AG04450 (cell line): ENCODE results near the gene EIF5A2. TPM values are rescaled to one million over a fixed set of nuclear protein-coding genes. Genes with fewer than 3 reads are reported as not detected.
"Not testable (repeated sequence)": the region's sequence is repeated elsewhere in the genome, so short reads cannot be mapped to it uniquely, and the experiment has no call there.

Experiments
- CTCF ChIA-PET: fragments of 300-600, 350-600 bp; formaldehyde crosslinking; extraction: SDS; loops from one replicate; lab custom pipeline; 2022; ENCODE audit warnings: antibody characterized with exemption, inconsistent platforms; lab: Charles Lee
- POLR2A ChIA-PET: fragments of 350-600 bp; formaldehyde crosslinking; extraction: SDS; loops from one replicate; lab custom pipeline; 2021; ENCODE audit warnings: antibody characterized with exemption, inconsistent platforms; lab: Yijun Ruan, JAX
- DNase-seq: peaks from one replicate; pipeline ENCODE4 v3.0.0-alpha.2; 2011; ENCODE audit warnings: low read depth, low spot score
- H3K27ac ChIP-seq: one replicate; pipeline ENCODE4 v1.5.1; 2012; ENCODE audit warnings: low read depth, low read length, control low read depth
- H3K27me3 ChIP-seq: one replicate; pipeline ENCODE4 v1.6.0; 2012; ENCODE audit warnings: low read length; ENCODE audit not compliant: control insufficient read depth, insufficient read depth
- H3K4me3 ChIP-seq: 2 replicates; pipeline ENCODE4 v1.5.1; 2011; ENCODE audit warnings: mild to moderate bottlenecking, low read depth, low read length, control low read depth
- H3K9me3 ChIP-seq: 2 replicates; pipeline ENCODE4 v1.5.1; 2012; ENCODE audit warnings: low read length; ENCODE audit not compliant: control insufficient read depth, insufficient read depth
- polyA plus RNA-seq: library from polyadenylated mRNA; depleted of rRNA; stranded (reverse); fragments of >200 nt; gene quantifications from 2 replicates; pipeline ENCODE4 v1.2.3, GENCODE V29; 2011
- TF ChIP-seq, protein P1 (sequence below): IDR thresholded peaks from 2 replicates; pipeline ENCODE4 v1.5.1; 2011; ENCODE audit warnings: low read depth, low read length, control low read depth, inconsistent platforms

Gene EIF5A2
- polyA plus RNA-seq, 1 experiment: 20.5 TPM

DNA sequence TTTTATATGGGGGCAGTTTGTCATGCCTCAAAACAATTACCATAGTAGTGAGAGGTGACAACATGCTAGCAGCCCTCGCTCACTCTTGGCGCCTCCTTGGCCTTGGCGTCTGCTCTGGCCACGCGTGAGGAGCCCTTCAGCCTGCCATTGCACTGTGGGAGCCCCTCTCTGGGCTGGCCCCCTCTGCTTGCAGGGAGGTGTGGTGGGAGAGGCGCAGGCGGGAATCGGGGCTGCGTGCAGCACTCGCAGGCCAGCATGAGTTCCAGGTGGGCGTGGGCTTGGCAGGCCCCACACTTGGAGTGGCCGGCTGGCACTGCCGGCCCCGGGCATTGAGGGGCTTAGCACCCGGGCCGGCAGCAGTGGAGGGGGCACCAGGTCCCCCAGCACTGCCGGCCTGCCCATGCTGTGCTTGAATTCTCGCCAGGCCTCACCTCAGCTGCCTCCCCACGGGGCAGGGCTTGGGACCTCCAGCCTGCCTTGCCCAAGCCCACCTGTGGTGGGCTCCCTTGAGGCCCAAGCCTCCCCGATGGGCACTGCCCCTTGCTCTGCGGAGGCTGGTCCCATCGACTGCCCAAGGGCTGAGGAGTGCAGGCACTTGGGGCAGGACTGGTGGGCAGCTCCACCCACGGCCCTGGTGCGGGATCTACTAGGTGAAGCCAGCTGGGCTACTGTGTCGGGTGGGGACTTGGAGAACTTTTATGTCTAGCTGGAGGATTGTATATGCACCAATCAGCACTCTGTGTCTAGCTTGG is 38.8 kb upstream of the EIF5A2 start:
- H3K27ac ChIP-seq: no peak overlapping the region
- TF ChIP-seq, protein P1, sequence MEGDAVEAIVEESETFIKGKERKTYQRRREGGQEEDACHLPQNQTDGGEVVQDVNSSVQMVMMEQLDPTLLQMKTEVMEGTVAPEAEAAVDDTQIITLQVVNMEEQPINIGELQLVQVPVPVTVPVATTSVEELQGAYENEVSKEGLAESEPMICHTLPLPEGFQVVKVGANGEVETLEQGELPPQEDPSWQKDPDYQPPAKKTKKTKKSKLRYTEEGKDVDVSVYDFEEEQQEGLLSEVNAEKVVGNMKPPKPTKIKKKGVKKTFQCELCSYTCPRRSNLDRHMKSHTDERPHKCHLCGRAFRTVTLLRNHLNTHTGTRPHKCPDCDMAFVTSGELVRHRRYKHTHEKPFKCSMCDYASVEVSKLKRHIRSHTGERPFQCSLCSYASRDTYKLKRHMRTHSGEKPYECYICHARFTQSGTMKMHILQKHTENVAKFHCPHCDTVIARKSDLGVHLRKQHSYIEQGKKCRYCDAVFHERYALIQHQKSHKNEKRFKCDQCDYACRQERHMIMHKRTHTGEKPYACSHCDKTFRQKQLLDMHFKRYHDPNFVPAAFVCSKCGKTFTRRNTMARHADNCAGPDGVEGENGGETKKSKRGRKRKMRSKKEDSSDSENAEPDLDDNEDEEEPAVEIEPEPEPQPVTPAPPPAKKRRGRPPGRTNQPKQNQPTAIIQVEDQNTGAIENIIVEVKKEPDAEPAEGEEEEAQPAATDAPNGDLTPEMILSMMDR: no peak
- no peak for DNase-seq
- H3K27me3 ChIP-seq: peaks cover 2% of the 10 kb centered on the region
- ChIA-PET POLR2A (no interaction called here), CTCF (no interaction called here)
- peaks cover 9% of the 10 kb centered on the region; the same call in 1 of the 2 replicates for H3K9me3 ChIP-seq
- H3K4me3 ChIP-seq: no peak overlapping the region

DNA sequence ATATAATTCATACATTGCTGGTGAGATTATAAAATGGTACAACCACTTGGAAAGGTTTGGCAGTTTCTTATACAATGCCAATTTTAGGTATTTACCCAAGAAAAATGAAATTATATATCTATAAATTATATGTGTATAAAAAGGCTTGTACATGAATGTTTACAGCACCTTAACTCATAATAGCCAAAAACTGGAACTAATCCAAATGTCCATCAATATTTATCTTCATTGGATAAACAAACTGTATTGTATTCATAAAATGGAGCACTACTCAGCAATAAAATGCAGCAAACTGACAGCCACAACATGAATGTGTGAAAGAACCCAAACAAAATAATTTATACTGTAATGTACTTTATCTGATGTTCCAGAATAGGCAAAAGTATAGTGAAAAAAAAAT is 33.6 kb upstream of the EIF5A2 start:
- ChIA-PET CTCF (no interaction called here), POLR2A (no interaction called here)
- Histone ChIP-seq H3K27ac (no peak overlapping the region), H3K27me3 (peaks cover 6% of the 10 kb centered on the region), H3K4me3 (no peak overlapping the region), H3K9me3 (peaks cover 11% of the 10 kb centered on the region)
- TF ChIP-seq, protein P1: no peak
- no peak for DNase-seq

DNA sequence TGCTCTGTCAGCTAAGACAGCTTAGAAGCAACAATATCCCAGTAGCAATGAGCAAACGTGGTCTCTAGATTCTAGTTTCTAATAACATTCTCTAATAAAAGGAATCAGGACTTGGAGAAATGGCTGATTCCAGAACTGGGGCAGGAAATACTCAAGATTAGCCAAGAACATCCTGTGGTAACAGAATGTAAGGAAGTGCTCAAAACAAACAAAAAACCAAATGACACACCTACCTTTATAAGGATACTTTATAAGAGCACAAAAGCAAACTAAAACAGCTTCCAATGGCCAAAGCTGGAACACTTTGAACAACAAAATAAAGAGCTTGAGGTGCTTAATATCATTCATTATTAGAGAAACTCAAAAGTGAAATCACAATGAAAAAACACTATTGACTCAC is 33.1 kb upstream of the EIF5A2 start:
- Histone ChIP-seq H3K9me3 (peaks cover 7% of the 10 kb centered on the region), H3K27me3 (peaks cover 6% of the 10 kb centered on the region), H3K4me3 (no peak overlapping the region), H3K27ac (no peak overlapping the region)
- ChIA-PET POLR2A (no interaction called here), CTCF (no interaction called here)
- DNase-seq: no peak
- TF ChIP-seq, protein P1: no peak

DNA sequence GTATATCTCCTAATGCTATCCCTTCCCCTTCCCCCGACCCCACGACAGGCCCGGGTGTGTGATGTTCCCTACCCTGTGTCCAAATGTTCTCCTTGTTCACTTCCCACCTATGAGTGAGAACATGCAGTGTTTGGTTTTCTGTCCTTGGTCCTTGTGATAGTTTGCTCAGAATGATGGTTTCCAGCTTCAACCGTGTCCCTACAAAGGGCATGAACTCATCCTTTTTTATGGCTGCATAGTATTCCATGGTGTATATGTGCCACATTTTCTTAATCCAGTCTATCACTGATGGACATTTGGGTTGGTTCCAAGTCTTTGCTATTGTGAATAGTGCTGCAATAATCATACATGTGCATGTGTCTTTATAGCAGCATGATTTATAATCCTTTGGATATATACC is 24.6 kb upstream of the EIF5A2 start:
- POLR2A ChIA-PET, H3K9me3 ChIP-seq, H3K27ac ChIP-seq, DNase-seq, H3K4me3 ChIP-seq, CTCF ChIA-PET, H3K27me3 ChIP-seq: not testable (repeated sequence)

GRCh38 chr3:170923553-170923952 is 15.1 kb upstream of the EIF5A2 start:
- CTCF ChIA-PET, POLR2A ChIA-PET, DNase-seq, H3K27me3 ChIP-seq, H3K4me3 ChIP-seq, H3K27ac ChIP-seq: not testable (repeated sequence)
- H3K9me3 ChIP-seq: peaks cover 14% of the 10 kb centered on the region

- ChIA-PET CTCF (no interaction called here), POLR2A (no interaction called here)
- TF ChIP-seq, protein P1: no peak
Observed at GRCh38 chr3:170918715-170919114, 10.3 kb upstream of the EIF5A2 start.

More at GRCh38 chr3:170918715-170919114, 10.3 kb upstream of the EIF5A2 start:
- H3K27ac ChIP-seq: no peak overlapping the region
- H3K9me3 ChIP-seq: peaks cover 14% of the 10 kb centered on the region
- no peak overlapping the region for H3K4me3 ChIP-seq
- no peak for DNase-seq
- H3K27me3 ChIP-seq: no peaks in the 10 kb centered on the region
